A549 (cell line): ENCODE data around the gene DEFB119. TPM values are rescaled to one million over a fixed set of nuclear protein-coding genes. Genes with fewer than 3 reads are reported as not detected.
A peak's percentile ranks its signal among the peaks of the same experiment; 100 is the strongest.

ENCODE experiments used
- ATAC-seq, 2 experiments: fragments of 200-7000 bp in 1 of 2; fragments of >200 bp in 1 of 2; cut with Nextera tagmentation in 1 of 2; cut with Tn5 transposase in 1 of 2; 3 replicates each; pipeline versions ENCODE4 v1.8.0 to v1.9.1; 2018 to 2020; ENCODE audit warnings: mild to moderate bottlenecking in 1 of 2, moderate library complexity in 1 of 2
- CTCF ChIA-PET: fragments of 300-600 bp; sonication (Branson Sonifier 250); formaldehyde crosslinking; extraction: SDS; loops from one replicate; lab custom pipeline; 2021; ENCODE audit warnings: antibody characterized with exemption, inconsistent platforms; lab: Yijun Ruan, JAX
- POLR2A ChIA-PET: fragments of 350-600 bp; formaldehyde crosslinking; extraction: SDS; loops from one replicate; lab custom pipeline; 2021; ENCODE audit warnings: antibody characterized with exemption, inconsistent platforms; lab: Yijun Ruan, JAX
- DNase-seq, 2 experiments: peaks; one replicate each; pipeline versions ENCODE4 v3.0.0 to v3.0.0-alpha.2; 2011 to 2016; ENCODE audit warnings: low read depth in 1 of 2, low spot score in 1 of 2
- FAIRE-seq: peaks from 2 replicates; lab custom pipeline; 2011; peaks lifted over from hg19 to GRCh38; lab: Jason Lieb, UNC
- H3K27ac ChIP-seq, 2 experiments: fragments of >200 bp; sonication (Bioruptor Twin); formaldehyde crosslinking; 3 replicates each; pipeline ENCODE4 v1.5.1; 2016 to 2017
- H3K4me1 ChIP-seq: fragments of >200 bp; sonication (Bioruptor Twin); formaldehyde crosslinking; 3 replicates; pipeline ENCODE4 v1.6.1; 2016
- H3K4me2 ChIP-seq: fragments of >200 bp; sonication (Bioruptor Twin); formaldehyde crosslinking; 3 replicates; pipeline ENCODE4 v1.6.1; 2016
- H3K4me3 ChIP-seq: fragments of >200 bp; sonication (Bioruptor Twin); formaldehyde crosslinking; 3 replicates; pipeline ENCODE4 v1.5.1; 2016
- H3K9me3 ChIP-seq: fragments of >200 bp; sonication (Bioruptor Twin); formaldehyde crosslinking; 3 replicates; pipeline ENCODE4 v1.6.1; 2016
- CBX2 ChIP-seq: fragments of 200-600 bp; sonication (generic); IDR thresholded peaks from 2 replicates; pipeline ENCODE4 v1.6.1; 2016; ENCODE audit warnings: low read depth, mild to moderate bottlenecking, borderline replicate concordance
- CEBPB ChIP-seq, 2 experiments: fragments of >200 bp in 1 of 2; sonication (Bioruptor Twin) in 1 of 2; formaldehyde crosslinking in 1 of 2; IDR thresholded peaks; 2 replicates each; pipeline ENCODE4 v1.6.1; 2012 to 2016
- CHD2 ChIP-seq: fragments of 150-350 bp; IDR thresholded peaks from 2 replicates; pipeline ENCODE4 v1.6.1; 2014; ENCODE audit warnings: low read length; ENCODE audit not compliant: partially characterized antibody
- CHD4 ChIP-seq: fragments of 200-600 bp; sonication (generic); IDR thresholded peaks from 2 replicates; pipeline ENCODE4 v1.6.1; 2016; ENCODE audit warnings: antibody characterized with exemption, mild to moderate bottlenecking, borderline replicate concordance
- EHMT2 ChIP-seq: fragments of 200-600 bp; sonication (generic); IDR thresholded peaks from 2 replicates; pipeline ENCODE4 v1.6.1; 2016; ENCODE audit warnings: antibody characterized with exemption, low read depth, mild to moderate bottlenecking, moderate library complexity
- EP300 ChIP-seq, 2 experiments: fragments of >200 bp; sonication (Bioruptor Twin); formaldehyde crosslinking; IDR thresholded peaks; 2 replicates in 1 of 2; 3 replicates in 1 of 2; pipeline ENCODE4 v1.6.1; 2016 to 2017
- ESRRA ChIP-seq: fragments of 150-350 bp; IDR thresholded peaks from 2 replicates; pipeline ENCODE4 v1.6.1; 2014; ENCODE audit warnings: mild to moderate bottlenecking, low read length, borderline replicate concordance
- FOSL2 ChIP-seq, 2 experiments: fragments of 450-650 bp in 1 of 2; fragments of >200 bp in 1 of 2; sonication (Bioruptor Twin) in 1 of 2; formaldehyde crosslinking; IDR thresholded peaks; 2 replicates each; pipeline versions ENCODE4 v1.5.0 to v1.6.1; 2016 to 2020; ENCODE audit warnings: mild to moderate bottlenecking in 1 of 2, moderate library complexity in 1 of 2
- FOXS1 ChIP-seq: fragments of 250-450 bp; sonication (Bioruptor Pico); IDR thresholded peaks from 2 replicates; pipeline ENCODE4 v1.5.0; 2020; ENCODE audit warnings: mild to moderate bottlenecking, moderate library complexity
- HDAC2 ChIP-seq: fragments of 200-600 bp; sonication (generic); IDR thresholded peaks from 2 replicates; pipeline ENCODE4 v1.6.1; 2016
- JUN ChIP-seq, 2 experiments: fragments of >200 bp; sonication (Bioruptor Twin); formaldehyde crosslinking; IDR thresholded peaks; 2 replicates in 1 of 2; 3 replicates in 1 of 2; pipeline ENCODE4 v1.6.1; 2016 to 2017
- KDM5A ChIP-seq: fragments of 200-600 bp; sonication (generic); IDR thresholded peaks from 2 replicates; pipeline ENCODE4 v1.6.1; 2016; ENCODE audit warnings: antibody characterized with exemption, mild to moderate bottlenecking
- MAFK ChIP-seq: fragments of 450-650 bp; IDR thresholded peaks from 2 replicates; pipeline ENCODE4 v1.6.1; 2014; ENCODE audit not compliant: partially characterized antibody
- MYC ChIP-seq: IDR thresholded peaks from 2 replicates; pipeline ENCODE4 v1.6.1; 2012; ENCODE audit warnings: mild to moderate bottlenecking, inconsistent platforms, low read length, improper control_type of control experiment, borderline replicate concordance
- NPAS2 ChIP-seq: fragments of 250-450 bp; sonication (Bioruptor Pico); IDR thresholded peaks from 2 replicates; pipeline ENCODE4 v1.8.0; 2022; ENCODE audit warnings: mild to moderate bottlenecking, moderate library complexity, borderline replicate concordance
- RFX5 ChIP-seq: fragments of 450-650 bp; IDR thresholded peaks from 2 replicates; pipeline ENCODE4 v1.7.1; 2014; ENCODE audit warnings: antibody characterized with exemption, mild to moderate bottlenecking, moderate library complexity
- ZFP36 ChIP-seq: fragments of 450-650 bp; IDR thresholded peaks from 2 replicates; pipeline ENCODE4 v1.6.1; 2014; ENCODE audit warnings: borderline replicate concordance; ENCODE audit not compliant: partially characterized antibody
- WGBS: methylation state at CpG from one replicate; pipeline ENCODE4 v1.1.6; 2017; ENCODE audit errors: missing lambda C conversion rate; 5-methylcytosine and 5-hydroxymethylcytosine counted together
- polyA plus RNA-seq, 4 experiments: library from polyadenylated mRNA; depleted of rRNA in 3 of 4; stranded (reverse); fragments of >200 nt; fragmentation: RNase III in 1 of 4; extraction: RNeasy Plus Mini Kit Qiagen cat#74134 plus additional on column Dnase treatment in 1 of 4; gene quantifications; 2 replicates in 3 of 4; 3 replicates in 1 of 4; pipeline ENCODE4 v1.2.3, GENCODE V29; 2011 to 2017
- TF ChIP-seq, protein P1 (sequence below): fragments of 150-350 bp; IDR thresholded peaks from 2 replicates; pipeline ENCODE4 v1.6.1; 2014; ENCODE audit warnings: low read depth, mild to moderate bottlenecking, low read length
- TF ChIP-seq, protein P2 (sequence below): fragments of >200 bp; sonication (Bioruptor Twin); formaldehyde crosslinking; IDR thresholded peaks from 3 replicates; pipeline ENCODE4 v1.6.1; 2016
- TF ChIP-seq, protein P3 (sequence below): IDR thresholded peaks from 2 replicates; pipeline ENCODE4 v1.6.1; 2012
- TF ChIP-seq, protein P4 (sequence below): fragments of 450-650 bp; IDR thresholded peaks from 2 replicates; pipeline ENCODE4 v1.6.1; 2014; ENCODE audit warnings: antibody characterized with exemption
- TF ChIP-seq, protein P5 (sequence below): fragments of 250-450 bp; sonication (Bioruptor Pico); IDR thresholded peaks from 2 replicates; pipeline ENCODE4 v1.5.0; 2020; ENCODE audit warnings: low read depth, mild to moderate bottlenecking, moderate library complexity
- TF ChIP-seq, protein P6 (sequence below): fragments of 200-600 bp; sonication (generic); IDR thresholded peaks from 2 replicates; pipeline ENCODE4 v1.6.1; 2016; ENCODE audit warnings: antibody characterized with exemption, mild to moderate bottlenecking, moderate library complexity

The DEFB119 gene
- polyA plus RNA-seq, 2 of the 4 experiments (the other 2 are of a cell fraction) = not detected

DNA sequence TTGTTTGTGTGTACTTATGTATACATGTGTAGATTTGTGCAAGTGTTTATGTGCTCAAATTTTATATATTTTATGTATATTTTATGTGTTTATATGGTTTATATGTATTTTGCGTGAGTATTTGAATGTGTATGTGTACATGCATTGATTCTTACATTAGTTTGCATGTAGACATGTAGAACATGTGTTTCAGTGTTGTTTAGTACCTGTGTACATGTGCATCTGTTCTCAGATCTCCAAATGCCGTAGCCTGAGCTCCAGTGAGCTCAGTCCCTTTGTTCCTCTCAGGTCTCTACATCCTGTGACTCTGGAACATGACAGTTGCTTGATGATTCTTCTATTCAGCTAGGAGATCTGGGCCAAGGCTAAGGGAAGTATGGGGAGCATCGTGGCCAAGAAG, 4.5 kb upstream of the DEFB119 start:
- TF ChIP-seq, protein P1, sequence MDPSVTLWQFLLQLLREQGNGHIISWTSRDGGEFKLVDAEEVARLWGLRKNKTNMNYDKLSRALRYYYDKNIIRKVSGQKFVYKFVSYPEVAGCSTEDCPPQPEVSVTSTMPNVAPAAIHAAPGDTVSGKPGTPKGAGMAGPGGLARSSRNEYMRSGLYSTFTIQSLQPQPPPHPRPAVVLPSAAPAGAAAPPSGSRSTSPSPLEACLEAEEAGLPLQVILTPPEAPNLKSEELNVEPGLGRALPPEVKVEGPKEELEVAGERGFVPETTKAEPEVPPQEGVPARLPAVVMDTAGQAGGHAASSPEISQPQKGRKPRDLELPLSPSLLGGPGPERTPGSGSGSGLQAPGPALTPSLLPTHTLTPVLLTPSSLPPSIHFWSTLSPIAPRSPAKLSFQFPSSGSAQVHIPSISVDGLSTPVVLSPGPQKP = no peak
- TF ChIP-seq RFX5 (no peak), NPAS2 (CRISPR knock-in tag) (no peak), MAFK (no peak)
- TF ChIP-seq, protein P2, sequence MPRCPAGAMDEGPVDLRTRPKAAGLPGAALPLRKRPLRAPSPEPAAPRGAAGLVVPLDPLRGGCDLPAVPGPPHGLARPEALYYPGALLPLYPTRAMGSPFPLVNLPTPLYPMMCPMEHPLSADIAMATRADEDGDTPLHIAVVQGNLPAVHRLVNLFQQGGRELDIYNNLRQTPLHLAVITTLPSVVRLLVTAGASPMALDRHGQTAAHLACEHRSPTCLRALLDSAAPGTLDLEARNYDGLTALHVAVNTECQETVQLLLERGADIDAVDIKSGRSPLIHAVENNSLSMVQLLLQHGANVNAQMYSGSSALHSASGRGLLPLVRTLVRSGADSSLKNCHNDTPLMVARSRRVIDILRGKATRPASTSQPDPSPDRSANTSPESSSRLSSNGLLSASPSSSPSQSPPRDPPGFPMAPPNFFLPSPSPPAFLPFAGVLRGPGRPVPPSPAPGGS = no peak
- TF ChIP-seq, protein P3, sequence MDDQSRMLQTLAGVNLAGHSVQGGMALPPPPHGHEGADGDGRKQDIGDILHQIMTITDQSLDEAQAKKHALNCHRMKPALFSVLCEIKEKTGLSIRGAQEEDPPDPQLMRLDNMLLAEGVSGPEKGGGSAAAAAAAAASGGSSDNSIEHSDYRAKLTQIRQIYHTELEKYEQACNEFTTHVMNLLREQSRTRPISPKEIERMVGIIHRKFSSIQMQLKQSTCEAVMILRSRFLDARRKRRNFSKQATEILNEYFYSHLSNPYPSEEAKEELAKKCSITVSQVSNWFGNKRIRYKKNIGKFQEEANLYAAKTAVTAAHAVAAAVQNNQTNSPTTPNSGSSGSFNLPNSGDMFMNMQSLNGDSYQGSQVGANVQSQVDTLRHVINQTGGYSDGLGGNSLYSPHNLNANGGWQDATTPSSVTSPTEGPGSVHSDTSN = no peak
- TF ChIP-seq, all 56 proteins: peak for 0
- no peak for DNase-seq
- ChIA-PET POLR2A (no interaction called here), CTCF (interaction anchor here (1.0 kb wide), 1 partner anchor 9 kb away, joined by 3 read pairs; no protein-coding TSS in a partner anchor)
- Histone ChIP-seq H3K9me3 (no peaks in the 10 kb centered on the region), H3K4me2 (no peak overlapping the region), H3K4me3 (no peak overlapping the region), H3K27ac (no peak overlapping the region), H3K4me1 (no peaks in the 10 kb centered on the region)
- FAIRE-seq = no peak
- WGBS = 1% methylated on average over 3 of the region's 3 CpGs
- ATAC-seq = no peak

DNA sequence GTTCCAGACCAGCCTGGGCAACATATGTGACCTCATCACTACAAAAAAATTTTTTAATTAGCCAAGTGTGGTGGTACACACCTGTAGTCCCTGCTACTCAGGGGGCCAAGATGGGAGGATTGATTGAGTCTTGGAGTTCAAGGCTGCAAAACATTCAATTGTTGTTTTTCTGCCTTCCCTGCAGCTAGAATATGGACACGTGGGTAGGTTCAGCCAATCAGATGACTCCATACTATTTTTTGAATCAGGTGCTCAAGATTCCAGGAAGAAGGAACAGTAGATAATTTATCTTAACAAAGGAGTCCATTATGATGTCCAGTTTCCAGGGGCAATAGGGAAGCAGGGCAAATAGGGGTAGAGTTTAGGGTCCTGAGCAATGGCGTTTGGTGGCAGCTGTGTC, 2.4 kb upstream of the DEFB119 start:
- Histone ChIP-seq H3K4me3 (no peak overlapping the region), H3K4me1 (no peaks in the 10 kb centered on the region), H3K9me3 (no peaks in the 10 kb centered on the region), H3K27ac (no peak overlapping the region), H3K4me2 (no peak overlapping the region)
- no peak for ATAC-seq
- ChIA-PET CTCF (interaction anchor here (1.0 kb wide), 1 partner anchor 20 kb away, joined by 5 read pairs; no protein-coding TSS in a partner anchor), POLR2A (no interaction called here)
- TF ChIP-seq, protein P4, sequence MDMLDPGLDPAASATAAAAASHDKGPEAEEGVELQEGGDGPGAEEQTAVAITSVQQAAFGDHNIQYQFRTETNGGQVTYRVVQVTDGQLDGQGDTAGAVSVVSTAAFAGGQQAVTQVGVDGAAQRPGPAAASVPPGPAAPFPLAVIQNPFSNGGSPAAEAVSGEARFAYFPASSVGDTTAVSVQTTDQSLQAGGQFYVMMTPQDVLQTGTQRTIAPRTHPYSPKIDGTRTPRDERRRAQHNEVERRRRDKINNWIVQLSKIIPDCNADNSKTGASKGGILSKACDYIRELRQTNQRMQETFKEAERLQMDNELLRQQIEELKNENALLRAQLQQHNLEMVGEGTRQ = peak; percentile 55
- TF ChIP-seq CEBPB (IDR thresholded peaks at IDR 0.05) = no peak
- DNase-seq = no peak
- 2% methylated on average over 2 of the region's 2 CpGs for WGBS
- no peak for FAIRE-seq

DNA sequence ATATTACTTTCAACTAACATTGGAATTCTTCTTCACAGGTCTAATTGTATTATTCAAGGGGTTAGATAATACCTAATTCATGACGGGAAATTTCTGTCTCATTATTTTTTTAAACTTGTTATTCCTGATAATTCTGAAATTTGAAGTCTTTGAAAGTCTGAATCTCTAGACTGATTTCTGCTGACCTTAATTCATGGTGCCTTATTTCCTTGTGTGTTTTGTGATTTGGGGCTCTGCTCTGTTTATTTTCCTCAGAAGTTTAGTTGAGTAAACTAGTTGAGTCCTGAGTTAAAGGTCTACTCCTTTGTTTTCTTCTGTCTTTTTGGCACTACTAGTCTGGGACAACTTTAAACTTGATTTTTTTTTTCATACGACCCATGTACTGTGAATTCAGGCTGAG, 16.0 kb downstream of the DEFB119 start:
- DNase-seq (no peak), FAIRE-seq (no peak), ATAC-seq (no peak)
- H3K4me1 ChIP-seq = no peaks in the 10 kb centered on the region
- no peaks in the 10 kb centered on the region for H3K9me3 ChIP-seq
- no peak overlapping the region for H3K4me2 ChIP-seq
- WGBS = 7% methylated on average over 2 of the region's 2 CpGs
- H3K4me3 ChIP-seq = no peak overlapping the region
- POLR2A ChIA-PET = no interaction called here
- H3K27ac ChIP-seq = no peak overlapping the region
- CTCF ChIA-PET = no interaction called here
- TF ChIP-seq EHMT2 (no peak), HDAC2 (no peak), CHD4 (no peak), EP300 (IDR thresholded peaks at IDR 0.05) (no peak), MYC (no peak), ZFP36 (no peak), CHD2 (no peak), CEBPB (IDR thresholded peaks at IDR 0.05) (no peak), NPAS2 (CRISPR knock-in tag) (no peak), JUN (IDR thresholded peaks at IDR 0.05) (no peak), KDM5A (no peak), FOXS1 (CRISPR knock-in tag) (no peak), ESRRA (no peak), CBX2 (no peak), FOSL2 (IDR thresholded peaks at IDR 0.05) (no peak), FOSL2 (CRISPR knock-in tag; IDR thresholded peaks at IDR 0.05) (no peak)
- TF ChIP-seq, protein P5, sequence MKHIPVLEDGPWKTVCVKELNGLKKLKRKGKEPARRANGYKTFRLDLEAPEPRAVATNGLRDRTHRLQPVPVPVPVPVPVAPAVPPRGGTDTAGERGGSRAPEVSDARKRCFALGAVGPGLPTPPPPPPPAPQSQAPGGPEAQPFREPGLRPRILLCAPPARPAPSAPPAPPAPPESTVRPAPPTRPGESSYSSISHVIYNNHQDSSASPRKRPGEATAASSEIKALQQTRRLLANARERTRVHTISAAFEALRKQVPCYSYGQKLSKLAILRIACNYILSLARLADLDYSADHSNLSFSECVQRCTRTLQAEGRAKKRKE (CRISPR knock-in tag) = no peak
- TF ChIP-seq, protein P6, sequence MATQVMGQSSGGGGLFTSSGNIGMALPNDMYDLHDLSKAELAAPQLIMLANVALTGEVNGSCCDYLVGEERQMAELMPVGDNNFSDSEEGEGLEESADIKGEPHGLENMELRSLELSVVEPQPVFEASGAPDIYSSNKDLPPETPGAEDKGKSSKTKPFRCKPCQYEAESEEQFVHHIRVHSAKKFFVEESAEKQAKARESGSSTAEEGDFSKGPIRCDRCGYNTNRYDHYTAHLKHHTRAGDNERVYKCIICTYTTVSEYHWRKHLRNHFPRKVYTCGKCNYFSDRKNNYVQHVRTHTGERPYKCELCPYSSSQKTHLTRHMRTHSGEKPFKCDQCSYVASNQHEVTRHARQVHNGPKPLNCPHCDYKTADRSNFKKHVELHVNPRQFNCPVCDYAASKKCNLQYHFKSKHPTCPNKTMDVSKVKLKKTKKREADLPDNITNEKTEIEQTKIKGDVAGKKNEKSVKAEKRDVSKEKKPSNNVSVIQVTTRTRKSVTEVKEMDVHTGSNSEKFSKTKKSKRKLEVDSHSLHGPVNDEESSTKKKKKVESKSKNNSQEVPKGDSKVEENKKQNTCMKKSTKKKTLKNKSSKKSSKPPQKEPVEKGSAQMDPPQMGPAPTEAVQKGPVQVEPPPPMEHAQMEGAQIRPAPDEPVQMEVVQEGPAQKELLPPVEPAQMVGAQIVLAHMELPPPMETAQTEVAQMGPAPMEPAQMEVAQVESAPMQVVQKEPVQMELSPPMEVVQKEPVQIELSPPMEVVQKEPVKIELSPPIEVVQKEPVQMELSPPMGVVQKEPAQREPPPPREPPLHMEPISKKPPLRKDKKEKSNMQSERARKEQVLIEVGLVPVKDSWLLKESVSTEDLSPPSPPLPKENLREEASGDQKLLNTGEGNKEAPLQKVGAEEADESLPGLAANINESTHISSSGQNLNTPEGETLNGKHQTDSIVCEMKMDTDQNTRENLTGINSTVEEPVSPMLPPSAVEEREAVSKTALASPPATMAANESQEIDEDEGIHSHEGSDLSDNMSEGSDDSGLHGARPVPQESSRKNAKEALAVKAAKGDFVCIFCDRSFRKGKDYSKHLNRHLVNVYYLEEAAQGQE = no peak
- TF ChIP-seq, protein P2 = no peak
